GM21526 (cell line): ENCODE data around the gene TBC1D19.

Experiments used
- ATAC-seq: cut with Tn5 transposase; IDR thresholded peaks from one replicate; pipeline ENCODE4 v1.9.1; 2021; ENCODE audit warnings: moderate library complexity; ENCODE audit not compliant: unreplicated experiment, low FRiP score

The TBC1D19 gene

DNA sequence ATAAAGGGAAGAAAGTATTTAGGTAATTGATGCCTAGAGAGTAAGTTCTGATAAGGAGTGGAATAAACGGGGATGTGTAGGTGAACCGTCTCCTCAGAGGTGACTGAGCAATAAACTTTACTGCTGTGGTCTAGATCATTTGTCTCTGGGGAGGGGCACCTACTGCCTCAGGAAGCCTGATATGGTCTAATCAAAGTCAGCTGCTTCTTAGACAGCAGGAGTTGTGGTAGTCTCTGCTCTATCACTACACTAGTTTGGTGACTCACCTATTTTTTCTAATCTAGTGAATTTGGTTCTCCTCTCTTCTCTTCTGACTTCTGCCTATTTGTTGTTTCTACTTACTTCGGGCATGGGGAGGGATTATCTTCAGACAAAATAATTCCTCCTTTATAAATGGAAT is 181.6 kb downstream of the TBC1D19 start:
- no peak for ATAC-seq

DNA sequence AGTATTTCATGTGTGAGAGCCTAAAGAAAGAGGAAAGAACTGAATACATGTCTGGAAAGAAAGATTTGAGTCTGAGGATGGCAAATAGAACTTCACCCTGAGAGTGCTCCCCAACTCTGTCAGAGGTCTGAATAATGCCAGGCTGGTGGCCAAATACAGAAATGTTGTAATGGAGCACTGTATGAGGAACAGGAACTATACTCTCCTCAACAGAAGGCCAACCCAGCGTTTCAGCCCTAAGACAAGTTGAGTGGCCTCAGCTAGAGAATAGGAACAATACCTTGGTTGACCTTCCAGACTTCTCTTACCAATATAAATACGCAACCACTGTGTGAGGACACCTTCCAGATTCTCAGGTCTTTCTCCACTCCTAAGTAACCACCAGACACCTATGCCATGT is 182.3 kb downstream of the TBC1D19 start:
- ATAC-seq, result no peak

DNA sequence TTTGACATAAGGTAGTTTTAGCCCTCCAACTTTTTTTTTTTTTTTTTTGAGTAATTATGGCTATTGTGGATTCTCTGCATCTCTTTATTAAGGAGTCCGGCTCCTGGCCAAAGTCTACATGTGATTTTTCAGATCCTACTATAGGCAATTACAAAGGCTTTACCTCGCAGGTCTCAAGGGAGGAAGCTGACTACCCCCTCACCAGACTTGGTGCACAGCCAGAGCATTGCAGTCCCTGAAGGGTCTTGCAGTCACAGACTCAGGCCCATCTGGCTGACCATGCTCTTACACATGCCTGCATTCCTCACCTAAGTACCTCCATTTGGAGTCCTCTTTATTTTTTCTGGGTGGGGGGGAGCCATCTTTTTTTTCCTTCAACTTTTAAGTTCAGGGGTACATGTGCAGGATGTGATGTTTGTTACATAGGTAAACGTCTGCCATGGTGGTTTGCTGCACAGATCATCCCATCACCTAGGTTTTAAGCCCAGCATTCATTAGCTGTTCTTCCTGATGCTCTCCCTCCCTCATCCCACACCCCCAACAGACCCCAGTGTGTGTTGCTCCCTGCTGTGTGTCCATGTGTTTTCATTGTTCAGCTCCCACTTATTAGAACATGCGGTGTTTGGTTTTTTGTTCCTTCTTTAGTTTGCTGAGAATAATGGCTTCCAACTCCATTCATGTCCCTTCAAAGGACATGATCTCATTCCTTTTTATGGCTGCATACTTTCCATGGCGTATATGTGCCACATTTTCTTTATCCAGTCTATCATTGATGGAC is 188.4 kb downstream of the TBC1D19 start:
- ATAC-seq, result no peak

DNA sequence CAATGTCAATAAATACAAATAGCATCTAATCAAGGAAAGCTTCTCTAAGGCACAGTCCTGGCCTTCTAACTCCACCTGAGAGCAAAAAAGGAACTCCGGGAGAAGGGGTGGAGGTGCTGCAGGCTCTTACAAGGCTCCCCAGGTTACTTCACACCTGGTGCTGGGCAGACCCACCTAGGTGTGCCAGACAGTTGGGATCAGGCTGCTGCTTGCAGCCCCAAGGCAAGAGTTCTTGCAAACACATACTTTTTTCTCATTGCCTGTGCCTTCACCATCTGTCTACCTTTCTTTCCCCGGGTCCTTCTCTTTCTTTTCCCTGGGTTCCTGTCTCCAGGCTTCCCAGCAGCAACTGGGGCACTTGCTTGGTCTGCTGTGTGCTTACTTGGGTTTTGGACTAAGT is 195.3 kb downstream of the TBC1D19 start:
- ATAC-seq, result no peak

DNA sequence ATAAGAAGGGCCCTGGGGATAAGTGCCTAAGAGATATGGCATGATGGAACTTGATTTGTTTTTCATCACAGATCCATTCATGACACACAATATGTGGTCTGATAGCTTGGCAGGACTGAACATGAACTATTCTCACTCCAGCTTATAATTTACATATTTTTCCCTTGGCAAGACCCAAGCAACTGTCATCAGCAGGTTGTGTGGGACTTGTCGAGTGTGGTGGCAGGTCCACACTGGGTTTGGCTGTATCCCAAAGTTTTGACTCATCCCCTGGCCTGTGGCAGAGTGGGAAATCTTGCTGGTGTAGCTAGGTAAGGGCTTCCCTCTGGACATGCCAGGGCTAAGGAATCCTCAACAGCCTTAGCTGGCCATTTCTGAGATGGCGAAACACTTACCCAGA is 195.8 kb downstream of the TBC1D19 start:
- ATAC-seq, result no peak

DNA sequence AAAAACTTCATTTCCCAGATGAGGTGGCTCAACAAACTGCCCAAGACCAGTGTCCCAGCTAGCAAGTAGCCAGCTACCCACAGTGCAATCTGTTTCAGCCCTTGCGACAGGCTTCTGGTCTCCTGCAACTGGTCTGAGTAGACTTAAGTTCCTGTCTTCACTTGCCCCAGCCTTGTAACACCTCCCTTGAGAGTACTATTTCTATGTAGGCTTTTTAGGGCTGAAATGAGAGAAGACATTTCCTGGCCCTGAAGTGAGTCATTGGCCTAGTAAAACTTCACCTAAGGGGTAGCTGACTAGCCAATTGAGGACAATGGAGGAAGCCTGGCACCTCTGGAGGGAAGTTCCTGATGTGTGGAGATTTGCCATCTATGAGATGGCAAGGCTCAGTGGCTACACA is 196.7 kb downstream of the TBC1D19 start:
- no peak for ATAC-seq

DNA sequence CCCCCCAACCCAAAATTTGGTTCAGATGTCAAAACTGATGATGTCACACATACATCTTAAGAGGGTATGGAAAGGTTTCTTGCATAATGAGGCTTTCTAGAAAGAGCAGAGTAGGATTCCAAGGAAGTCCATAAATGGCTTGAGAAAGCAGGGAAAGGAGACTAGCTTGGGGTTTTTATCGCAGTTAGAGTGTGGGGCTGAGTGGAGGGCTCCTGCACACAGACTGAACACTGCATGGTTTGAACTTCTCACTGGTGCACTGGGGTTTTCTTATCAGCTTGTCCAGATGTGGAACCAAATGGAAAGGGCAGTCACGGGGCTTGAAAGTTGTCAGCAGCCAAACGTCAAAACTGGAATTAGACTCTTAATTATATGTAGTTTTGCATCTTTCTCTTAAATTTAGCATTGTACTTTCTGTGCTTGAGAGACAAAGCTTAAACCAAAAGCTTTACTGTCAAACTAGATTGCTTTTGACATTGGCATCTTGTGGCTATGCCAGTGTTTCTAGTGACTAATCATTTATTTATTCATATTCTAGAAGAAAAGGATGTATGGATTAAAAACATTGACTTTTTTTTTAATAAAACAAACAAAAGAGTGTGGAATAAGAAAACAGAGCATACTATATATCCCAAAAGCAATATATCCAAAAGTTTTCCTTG is 198.4 kb downstream of the TBC1D19 start:
- ATAC-seq, result no peak

DNA sequence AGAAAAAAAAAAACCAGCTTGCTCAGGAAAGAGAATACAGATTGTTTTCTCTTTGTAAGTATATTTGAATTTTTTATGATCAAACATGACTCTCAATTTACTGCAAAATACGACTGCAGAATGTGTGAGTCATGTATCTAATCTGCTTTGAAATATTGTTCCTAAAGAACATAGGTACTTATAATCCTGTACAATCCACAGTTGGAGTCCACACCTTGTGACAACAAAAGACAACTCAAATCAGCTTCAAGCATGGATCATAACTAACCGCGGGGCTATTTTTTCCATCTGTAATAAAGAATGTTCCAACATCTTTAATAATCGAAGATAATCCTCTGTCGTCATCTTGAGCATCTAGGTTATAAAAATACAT is 198.9 kb downstream of the TBC1D19 start:
- no peak for ATAC-seq

DNA sequence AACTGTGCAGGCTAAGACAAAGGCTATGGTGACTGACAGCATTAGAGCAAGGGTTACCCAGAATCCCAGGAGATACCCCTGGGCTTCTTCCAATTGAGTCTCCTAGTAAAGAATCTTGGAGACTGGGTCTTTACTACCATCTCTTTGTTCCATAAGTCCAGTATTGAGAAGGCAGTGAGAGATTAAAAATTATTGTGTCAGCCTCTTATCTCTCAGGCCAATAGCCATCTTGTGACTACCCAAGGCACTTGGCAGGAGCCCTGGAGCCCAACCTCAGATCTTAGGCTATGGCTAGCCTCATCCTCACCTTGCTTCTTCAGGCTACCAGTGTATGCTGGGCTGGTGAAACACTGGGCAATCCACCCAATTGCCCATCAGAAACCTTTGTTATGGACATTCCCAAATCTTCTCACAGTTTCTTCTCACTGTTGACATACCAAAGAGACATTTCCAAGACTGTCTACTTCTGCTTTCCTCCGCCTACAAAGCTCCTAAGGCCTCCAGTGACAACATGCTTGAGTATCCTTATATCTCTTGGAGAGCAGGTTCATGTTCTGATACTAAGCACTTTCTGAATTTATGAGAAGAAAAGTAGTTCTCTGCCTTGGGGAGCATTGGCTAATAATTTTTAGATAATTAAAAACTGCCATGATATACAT is 200.5 kb downstream of the TBC1D19 start:
- ATAC-seq, result no peak

DNA sequence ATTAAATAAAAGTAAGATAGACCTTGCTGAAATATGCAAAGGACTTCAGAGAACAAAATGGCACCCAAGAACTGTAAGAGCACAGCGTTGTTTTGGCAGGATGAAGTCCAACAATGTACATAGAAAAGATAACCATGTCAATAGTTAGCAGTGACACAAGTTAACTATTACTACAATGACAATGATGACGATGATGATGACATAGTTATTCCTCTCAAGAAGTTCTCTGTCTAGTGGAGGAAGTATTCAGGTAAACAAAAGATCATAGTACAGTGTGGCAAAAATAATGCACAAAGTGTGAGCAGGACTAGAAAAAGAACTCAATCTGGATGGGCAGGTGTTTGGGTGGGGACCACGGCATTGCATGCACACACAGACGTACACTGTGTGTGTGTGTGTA is 201.4 kb downstream of the TBC1D19 start:
- ATAC-seq, result no peak

DNA sequence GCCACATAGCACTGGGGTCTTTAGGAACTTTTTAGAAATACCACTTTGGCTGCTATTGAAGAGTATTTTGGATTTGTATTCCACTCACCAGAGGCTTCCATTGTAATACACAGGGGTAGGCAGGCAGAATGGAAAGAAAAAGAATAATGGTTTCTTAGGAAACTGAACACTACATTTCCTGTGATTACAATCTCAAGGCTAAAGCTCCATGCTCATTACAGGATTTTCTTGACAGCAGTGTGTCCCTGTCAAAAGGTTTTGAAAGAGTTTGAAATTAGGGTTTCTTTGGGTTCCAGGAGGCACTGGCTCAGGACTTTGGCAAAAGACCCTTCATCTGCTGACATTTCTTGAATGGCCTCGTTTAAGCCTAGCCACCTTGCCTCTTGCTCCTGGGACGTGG is 201.9 kb downstream of the TBC1D19 start:
- no peak for ATAC-seq

DNA sequence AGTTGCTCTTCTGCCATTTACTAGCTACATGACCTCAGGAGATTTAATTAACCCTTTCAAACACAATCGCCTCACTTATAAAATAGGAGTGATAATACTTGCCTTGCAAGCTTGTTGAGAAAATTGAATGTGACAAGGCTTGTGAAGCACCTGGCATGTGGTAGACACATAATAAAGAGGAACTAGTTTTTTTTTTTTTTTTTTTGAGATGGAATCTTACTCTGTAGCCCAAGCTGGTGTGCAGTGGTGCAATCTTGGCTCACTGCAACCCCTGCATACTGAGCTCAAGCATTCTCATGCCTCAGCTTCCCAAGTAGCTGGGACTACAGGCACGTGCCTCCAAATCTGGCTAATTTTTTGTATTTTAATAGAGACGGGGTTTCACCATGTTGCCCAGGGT is 203.0 kb downstream of the TBC1D19 start:
- no peak for ATAC-seq

DNA sequence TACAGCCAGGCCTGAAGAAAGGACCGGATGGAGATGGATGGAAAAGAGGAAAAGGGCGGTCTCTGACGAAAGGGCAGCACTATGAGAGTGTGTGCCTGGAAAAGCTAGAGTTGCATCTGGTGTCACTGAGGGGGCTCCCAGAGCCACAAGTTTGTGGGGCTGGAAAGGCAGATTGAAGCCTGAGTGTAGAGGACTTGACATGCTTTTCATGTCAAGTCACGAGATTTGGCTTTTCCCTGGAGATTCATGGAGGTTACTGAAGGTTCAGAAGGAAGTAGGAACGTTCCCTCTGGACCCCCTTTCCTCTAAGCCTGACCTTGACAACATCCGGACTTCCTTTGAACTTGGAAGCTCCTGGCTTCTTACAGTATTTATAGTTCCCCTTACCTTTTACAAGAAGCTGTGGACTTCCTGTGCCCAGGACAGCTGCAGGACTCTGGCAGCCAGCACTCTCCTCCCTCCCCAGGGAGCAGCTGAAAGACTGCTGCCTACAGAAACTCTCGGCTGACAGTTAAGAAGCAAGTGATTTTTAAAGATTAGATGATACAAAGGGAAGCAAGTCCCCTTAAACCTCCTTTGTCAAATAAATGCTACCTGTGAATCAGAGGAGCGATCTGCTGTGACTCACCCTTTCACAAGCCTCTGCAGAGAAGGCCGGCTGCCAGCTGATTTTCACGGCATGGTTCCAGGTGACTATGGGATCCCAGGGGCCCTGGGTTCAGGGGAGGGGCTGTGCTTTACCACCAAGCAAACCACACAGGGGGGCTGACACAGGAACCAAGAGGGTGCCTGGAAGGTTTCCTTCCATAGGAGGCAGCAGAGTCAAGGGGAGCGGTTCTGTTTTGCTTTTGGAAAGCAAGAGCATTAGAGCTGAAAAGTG is 203.8 kb downstream of the TBC1D19 start:
- no peak for ATAC-seq

DNA sequence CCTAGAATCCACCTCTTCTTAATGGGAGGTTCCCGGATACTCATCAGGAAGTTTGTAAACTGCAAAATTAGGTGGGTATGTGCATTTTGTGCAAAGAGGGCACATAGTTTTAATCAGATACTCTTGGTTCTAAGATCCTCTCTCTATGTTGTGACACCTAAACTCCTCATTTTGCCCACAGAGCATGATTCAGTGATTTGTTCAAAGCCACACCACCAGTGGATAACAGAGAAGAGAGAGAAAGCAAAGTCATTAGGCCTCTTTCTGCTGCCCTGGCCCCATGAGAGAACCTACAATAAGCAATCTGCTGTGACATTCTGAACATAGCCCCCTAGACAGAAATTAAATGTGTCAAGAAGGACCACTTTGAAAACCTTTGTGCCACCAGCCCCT is 204.5 kb downstream of the TBC1D19 start:
- ATAC-seq, result no peak

DNA sequence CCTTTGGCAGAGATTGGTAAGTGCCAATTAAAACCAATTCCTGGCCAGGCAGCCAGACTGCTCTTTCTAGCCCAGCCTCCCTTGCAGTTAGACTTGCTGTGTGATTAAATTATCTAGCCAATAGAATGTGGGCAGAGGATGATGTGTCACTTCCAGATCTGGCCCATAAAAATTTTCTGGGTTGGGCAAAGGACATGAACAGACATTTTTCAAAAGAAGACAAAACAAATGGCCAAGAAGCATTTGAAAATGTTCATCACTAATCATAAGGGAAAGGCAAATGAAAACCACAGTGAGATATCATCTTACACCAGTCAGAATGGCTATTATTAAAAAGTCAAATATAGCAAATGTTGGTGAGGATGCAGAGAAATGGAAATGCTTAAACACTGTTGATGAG is 205.3 kb downstream of the TBC1D19 start:
- no peak for ATAC-seq

DNA sequence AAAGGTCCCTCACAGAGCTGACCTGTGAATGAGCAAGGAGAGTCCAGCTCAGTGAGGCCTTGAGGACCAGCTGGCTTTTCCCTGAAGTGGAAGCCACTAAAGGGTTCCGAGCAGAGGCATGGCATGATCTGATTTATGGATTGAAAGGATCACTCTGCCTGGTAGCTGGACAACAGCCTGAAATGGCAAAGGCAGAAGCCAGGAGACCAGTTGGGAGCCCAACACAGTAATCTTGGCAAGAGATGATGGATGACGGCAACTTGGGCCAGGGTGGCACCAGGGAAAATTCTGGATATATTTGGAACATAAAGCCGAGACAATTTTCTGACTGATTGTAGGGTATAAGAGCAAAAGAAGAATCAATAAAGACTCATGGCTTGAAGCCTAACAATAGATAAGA is 207.5 kb downstream of the TBC1D19 start:
- no peak for ATAC-seq

DNA sequence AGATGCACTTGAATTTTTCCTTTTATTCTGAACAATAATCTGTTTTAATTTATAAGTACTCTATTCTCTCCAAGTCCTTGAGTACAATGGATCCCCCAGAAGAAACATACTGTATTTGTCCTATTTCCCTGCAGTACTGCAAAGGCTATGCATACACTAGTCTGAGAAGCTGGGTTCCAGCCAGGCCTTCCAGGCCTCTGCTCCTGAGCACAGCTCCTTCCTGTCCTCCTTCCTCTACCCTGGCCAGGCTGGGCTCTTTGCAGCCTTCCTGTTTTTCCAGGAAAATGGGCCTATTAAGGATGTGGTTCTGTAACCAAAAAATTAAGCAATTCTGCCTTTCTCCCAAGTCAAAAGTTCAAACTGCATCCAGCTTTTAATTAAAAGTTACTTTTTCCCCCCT is 208.8 kb downstream of the TBC1D19 start:
- no peak for ATAC-seq

DNA sequence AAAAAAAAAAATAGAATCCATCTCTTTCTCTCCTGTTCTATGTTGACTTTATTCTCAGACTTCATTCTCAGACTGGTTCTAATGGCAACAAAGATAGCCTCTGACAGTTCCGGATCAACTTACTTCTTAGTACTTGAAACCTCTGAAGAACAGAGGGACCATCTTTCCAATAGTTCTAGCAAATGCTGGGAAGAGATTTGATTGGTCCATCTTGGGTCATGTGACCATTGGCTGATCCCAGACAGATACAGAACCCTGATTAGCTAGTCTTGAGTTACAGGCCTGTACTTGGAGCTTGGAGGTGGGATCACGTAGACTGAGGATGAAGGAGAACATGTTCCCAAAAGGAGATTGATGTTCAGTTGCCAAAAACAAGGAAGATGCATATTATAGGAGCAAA is 209.9 kb downstream of the TBC1D19 start:
- no peak for ATAC-seq

DNA sequence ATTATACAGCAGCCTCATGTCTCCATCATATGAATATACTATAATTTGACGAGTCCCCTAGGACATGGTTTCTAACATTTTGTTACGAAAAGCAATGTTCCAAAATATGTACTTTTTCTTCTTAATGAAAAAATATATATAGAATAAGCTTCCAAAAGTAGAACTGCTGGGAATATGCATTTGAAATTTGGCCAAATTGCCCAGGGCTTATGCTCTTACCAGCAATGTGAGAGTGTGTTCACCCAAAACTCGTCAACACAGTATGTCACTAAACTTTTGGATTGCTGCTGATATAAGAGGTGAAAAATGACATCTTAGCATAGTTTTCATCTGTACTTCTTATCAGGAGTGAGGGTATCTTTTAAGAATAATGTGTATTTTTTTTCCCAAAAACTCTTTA is 212.2 kb downstream of the TBC1D19 start:
- no peak for ATAC-seq

DNA sequence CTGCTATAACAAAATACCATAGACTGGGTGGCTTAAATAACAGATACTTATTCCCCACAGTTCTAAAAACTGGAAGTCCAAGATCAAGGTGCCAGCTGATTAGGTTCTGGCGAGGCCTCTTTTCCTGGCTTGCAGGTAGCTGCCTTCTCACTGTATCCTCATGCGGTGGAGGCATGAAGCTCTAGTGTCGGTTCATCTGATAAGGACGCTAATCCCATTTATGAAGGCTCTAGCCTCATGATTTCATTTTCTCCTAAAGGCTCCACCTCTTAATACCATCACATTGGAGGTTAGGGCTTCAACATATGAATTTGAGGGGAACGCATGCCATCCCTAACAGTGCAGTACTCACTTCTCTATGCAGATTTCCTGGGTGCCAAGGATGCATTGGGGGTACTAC is 218.9 kb downstream of the TBC1D19 start:
- ATAC-seq, result no peak
